ENCODE measurements around the gene USP43.

Gene USP43

GRCh38 chr17:9771465-9771864 is 126.1 kb downstream of the USP43 start:
- in situ Hi-C loops (cut with MboI; ENCODE audit: low sequenced_read_pairs) = no loop called here

DNA sequence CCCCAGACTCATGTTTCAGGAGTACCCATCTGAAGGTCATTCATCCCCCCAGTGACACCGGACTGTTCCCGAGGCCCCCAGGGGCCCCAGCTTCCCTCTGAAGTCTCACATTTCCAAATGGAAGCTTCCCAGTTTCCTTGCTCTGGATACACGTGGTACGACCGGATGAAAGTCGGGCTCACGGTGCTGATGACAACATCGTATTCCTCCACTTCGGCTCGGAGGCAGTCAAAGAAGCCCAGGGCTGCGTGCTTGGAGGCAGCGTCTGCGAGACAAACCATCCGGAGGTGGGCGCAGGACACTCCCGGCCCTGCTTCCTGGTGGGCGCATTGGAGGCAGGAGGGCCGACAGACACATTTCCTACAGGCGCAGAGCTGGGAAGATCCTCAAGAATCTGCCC is 127.3 kb downstream of the USP43 start:
- in situ Hi-C loops (cut with MboI; ENCODE audit: low sequenced_read_pairs) = no loop called here

DNA sequence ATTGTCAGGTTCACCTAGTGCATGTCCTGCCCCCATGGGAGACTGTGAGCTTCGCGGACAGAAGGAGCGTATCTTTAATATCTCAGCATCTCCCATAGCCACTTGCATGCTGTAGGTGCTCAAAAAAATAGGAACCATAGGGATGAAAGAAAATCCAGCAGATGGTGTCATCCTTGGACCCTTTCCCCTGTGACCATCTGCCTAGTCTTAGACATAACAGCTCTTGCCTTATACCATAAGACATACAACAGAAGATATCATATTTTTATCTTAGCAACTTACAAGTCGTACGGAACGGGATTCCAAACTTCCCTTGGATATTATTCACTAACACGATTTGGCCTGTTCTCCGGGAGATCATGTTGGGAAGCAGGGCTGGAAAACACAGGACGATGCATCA is 131.6 kb downstream of the USP43 start:
- in situ Hi-C loops (cut with MboI; ENCODE audit: low sequenced_read_pairs) = no loop called here

Data from HL-60/S4 treated with phorbol 12-myristate 13-acetate at 8.2 ng/mL for 4 days and 3 days (cell line).